ENCODE data around the gene ACTL6B.

DNA sequence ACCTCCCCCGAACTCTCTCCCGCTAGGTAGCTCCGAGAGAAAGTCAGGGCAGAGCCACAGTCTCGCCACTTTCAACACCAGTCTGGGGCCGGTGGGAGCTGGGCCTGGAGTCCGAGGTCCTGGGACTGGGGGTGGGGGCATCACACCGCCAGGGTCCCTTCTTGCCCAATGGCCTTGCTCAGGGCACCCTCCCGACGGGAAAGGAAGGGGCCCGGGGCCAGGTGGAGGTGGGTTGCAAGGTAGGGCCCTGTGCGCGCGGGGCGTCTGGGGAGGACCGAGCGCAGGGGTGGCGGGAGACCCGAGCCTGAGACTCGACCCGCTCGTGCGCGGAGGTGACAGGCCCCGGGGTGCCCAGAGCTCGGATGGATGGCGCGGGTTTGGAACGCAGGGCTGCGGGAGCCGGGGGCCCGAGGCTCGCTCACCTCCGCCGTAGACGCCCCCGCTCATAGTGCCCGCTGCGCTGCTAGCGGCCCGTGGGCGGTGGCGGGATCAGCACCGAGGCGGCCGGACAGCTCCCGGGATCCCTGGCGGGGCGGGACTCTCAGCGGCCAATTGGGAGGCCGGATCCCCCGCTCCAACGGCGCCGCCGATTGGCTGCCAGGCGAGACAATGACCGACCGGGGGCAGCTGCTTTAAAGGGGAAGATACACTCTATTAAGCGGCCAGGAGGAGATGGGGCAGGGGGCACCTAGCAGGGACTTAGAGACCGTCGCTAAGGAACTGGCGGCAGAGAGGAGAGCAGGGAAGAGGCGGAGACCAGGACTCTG, at the start of gene ACTL6B:
- TF ChIP-seq, protein P1, sequence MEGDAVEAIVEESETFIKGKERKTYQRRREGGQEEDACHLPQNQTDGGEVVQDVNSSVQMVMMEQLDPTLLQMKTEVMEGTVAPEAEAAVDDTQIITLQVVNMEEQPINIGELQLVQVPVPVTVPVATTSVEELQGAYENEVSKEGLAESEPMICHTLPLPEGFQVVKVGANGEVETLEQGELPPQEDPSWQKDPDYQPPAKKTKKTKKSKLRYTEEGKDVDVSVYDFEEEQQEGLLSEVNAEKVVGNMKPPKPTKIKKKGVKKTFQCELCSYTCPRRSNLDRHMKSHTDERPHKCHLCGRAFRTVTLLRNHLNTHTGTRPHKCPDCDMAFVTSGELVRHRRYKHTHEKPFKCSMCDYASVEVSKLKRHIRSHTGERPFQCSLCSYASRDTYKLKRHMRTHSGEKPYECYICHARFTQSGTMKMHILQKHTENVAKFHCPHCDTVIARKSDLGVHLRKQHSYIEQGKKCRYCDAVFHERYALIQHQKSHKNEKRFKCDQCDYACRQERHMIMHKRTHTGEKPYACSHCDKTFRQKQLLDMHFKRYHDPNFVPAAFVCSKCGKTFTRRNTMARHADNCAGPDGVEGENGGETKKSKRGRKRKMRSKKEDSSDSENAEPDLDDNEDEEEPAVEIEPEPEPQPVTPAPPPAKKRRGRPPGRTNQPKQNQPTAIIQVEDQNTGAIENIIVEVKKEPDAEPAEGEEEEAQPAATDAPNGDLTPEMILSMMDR (IDR thresholded peaks at IDR 0.05) = no peak
- TF ChIP-seq ELF1 (IDR thresholded peaks at IDR 0.05) = no peak
- TF ChIP-seq EP300 (IDR thresholded peaks at IDR 0.05; ENCODE audit: borderline replicate concordance in 1 of 2, low read depth in 1 of 2, low read length in 1 of 2) = no peak
- no peak for TF ChIP-seq TAF1 (IDR thresholded peaks at IDR 0.05; ENCODE audit: borderline replicate concordance, low read depth, low read length)
